GM21529 (cell line): Measurements from ENCODE around the gene PRR3.

ENCODE experiments used
- ATAC-seq: cut with Tn5 transposase; IDR thresholded peaks from one replicate; pipeline ENCODE4 v1.9.1; 2021; ENCODE audit not compliant: unreplicated experiment

The PRR3 gene

GRCh38 chr6:30570263-30570662, 13.2 kb downstream of the PRR3 start:
- ATAC-seq: no peak

- peak; percentile 19 for ATAC-seq
Measured at GRCh38 chr6:30570740-30571074, 13.6 kb downstream of the PRR3 start.

DNA sequence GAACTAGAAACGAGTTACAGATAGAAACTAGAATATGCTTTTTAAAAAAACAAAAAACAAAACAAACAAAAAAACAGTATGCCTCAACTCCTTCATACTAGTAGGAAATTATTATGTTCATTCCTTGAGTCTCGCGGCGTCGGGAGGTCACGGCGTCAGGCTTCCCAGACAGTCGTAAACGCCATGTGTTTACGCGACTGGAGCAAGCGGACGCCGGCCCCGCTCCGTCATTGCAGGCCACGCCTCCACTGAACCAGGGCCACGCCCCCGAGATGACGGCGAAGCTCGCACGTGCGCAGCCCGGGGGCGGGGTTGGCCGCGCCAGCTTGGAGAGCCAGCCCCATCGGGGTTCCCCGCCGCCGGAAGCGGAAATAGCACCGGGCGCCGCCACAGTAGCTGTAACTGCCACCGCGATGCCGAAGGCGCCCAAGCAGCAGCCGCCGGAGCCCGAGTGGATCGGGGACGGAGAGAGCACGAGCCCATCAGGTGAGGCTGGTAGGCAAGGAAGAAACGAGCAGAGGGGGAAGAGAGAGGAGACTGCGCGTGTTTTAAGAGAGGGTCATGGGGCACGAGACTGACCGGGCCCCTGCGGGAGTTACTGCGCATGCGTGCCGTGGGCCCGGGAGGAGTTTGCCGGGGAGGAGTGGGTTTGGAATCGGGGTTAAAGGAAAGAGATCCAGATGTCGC, 14.1 kb downstream of the PRR3 start, which contains the start of gene ABCF1:
ABCF1 (plus strand) TSS at position 368 of the 687 bp plus-strand sequence; CDS start at position 414, 46 bp downstream.
- peak; percentile 81 for ATAC-seq

- ATAC-seq: no peak
Measured at GRCh38 chr6:30571762-30572082, 14.6 kb downstream of the PRR3 start.

DNA sequence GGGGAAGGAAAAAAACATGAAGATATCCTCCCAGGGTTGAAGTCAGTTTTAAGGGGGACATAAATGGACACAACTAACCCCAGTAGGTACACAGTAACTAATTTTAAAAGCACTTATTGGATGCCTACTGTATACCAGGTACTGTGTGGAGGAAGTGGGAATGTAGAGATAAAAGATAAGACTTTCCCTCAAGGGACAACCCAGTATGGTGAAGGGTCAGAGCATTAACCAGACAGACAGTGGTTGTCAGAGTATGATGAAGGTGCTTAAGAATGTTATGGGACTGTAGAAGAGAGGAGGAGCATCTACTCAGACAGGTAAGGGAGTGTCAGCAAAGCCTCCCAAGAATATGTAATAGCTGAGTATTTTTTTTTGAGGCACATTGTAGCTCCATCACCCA, 15.1 kb downstream of the PRR3 start:
- ATAC-seq: no peak

- no peak for ATAC-seq
Measured at GRCh38 chr6:30573113-30573512, 16.0 kb downstream of the PRR3 start.

DNA sequence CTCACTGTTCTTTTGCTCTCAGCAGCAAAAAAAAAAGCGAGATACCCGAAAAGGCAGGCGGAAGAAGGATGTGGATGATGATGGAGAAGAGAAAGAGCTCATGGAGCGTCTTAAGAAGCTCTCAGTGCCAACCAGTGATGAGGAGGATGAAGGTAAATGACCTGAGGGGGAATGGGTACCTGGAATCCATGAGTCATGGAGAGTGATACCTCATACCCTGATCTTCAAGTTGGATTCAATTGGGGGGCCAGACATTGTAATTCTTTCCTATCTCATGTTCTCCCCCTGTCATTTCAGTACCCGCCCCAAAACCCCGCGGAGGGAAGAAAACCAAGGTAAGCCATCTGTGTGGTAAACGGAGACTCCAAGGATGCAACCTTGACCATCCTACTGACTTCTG, 21.0 kb downstream of the PRR3 start:
- ATAC-seq: no peak

DNA sequence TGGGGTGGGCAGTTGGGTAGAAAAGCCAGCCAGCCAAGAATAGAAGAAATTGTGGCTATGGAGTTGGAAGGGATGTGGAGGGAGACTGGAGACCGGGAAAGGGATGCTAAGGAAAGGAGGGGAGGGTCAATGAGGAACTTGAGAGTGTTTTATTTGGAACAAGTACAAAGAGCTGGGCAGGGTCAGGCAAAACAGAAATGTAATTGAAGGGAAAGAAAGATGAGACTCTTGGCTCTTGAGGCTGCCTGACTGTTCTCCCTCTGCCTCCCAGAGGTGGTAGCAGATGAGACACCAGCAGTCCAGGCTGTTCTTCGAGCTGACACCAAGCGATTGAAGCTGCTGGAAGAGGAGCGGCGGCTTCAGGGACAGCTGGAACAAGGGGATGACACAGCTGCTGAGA, 26.8 kb downstream of the PRR3 start:
- no peak for ATAC-seq

- no peak for ATAC-seq
Measured at GRCh38 chr6:30589754-30590358, 32.8 kb downstream of the PRR3 start.

DNA sequence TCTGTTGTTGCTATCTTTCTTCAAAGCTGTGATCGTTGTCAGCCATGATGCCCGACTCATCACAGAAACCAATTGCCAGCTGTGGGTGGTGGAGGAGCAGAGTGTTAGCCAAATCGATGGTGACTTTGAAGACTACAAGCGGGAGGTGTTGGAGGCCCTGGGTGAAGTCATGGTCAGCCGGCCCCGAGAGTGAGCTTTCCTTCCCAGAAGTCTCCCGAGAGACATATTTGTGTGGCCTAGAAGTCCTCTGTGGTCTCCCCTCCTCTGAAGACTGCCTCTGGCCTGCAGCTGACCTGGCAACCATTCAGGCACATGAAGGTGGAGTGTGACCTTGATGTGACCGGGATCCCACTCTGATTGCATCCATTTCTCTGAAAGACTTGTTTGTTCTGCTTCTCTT, 33.4 kb downstream of the PRR3 start:
- ATAC-seq: no peak

DNA sequence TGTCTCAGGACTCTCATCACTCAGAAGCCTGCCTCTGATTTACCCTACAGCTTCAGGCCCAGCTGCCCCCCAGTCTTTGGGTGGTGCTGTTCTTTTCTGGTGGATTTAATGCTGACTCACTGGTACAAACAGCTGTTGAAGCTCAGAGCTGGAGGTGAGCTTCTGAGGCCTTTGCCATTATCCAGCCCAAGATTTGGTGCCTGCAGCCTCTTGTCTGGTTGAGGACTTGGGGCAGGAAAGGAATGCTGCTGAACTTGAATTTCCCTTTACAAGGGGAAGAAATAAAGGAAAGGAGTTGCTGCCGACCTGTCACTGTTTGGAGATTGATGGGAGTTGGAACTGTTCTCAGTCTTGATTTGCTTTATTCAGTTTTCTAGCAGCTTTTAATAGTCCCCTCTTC, 33.9 kb downstream of the PRR3 start:
- ATAC-seq: no peak

GRCh38 chr6:30592287-30592686, 35.2 kb downstream of the PRR3 start:
- no peak for ATAC-seq

DNA sequence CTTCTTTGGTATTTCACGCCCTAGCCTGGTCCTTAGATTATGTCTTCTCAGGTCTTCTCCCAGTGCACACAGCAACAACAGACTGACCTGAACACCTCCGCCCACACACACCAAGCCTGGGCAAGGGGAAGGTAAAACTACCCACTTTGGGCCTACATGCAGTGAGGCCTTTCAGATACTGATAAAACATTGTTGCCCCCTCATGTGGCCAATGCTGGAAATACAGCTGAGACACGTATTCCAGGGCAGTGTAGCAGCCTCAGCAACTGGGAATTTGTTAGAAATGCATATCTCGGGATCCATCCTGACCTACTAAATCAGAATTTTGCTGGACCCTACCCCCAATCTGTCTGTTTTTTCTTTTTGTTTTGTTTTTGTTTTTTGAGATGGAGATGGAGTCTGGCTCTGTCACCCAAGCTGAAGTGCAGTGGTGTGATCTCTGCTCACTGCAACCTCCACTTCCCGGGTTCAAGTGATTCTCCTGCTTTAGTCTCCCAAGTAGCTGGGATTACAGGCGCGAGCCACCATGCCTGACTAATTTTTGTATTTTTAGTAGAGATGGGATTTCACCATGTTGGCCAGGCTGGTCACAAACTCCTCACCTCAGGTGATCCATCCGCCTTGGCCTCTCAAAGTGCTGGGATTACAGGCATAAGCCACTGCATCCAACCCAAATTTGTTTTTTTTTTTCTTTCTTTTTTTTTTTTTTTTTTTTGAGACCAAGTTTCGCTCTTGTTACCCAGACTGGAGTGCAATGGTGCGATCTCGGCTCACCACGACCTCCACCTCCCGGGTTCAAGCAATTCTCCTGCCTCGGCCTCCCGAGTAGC, 40.4 kb downstream of the PRR3 start:
- ATAC-seq: peak; percentile 79

GRCh38 chr6:30598912-30599624, 42.0 kb downstream of the PRR3 start:
- ATAC-seq: no peak

GRCh38 chr6:30599625-30600324, 42.7 kb downstream of the PRR3 start:
- ATAC-seq: no peak

GRCh38 chr6:30600451-30600961, 43.4 kb downstream of the PRR3 start:
- ATAC-seq: no peak

DNA sequence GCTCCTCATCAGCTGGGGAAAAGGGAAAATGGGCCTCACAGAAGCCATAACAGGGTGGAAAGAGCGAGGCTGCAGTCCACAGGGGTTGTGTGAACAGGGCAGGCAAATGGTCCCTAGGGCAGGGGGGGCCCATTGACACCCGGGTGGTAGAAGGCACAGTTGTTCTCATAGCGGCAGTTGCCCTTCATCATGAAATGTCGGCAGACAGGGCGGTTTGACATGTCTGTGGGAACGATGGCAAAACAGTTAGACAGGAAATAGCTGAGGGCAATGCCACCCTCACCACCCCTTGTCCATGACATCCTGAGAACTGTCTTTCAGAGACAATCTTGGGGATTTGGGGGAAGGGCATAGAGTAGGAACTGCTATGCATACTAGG, 44.3 kb downstream of the PRR3 start:
- no peak for ATAC-seq

DNA sequence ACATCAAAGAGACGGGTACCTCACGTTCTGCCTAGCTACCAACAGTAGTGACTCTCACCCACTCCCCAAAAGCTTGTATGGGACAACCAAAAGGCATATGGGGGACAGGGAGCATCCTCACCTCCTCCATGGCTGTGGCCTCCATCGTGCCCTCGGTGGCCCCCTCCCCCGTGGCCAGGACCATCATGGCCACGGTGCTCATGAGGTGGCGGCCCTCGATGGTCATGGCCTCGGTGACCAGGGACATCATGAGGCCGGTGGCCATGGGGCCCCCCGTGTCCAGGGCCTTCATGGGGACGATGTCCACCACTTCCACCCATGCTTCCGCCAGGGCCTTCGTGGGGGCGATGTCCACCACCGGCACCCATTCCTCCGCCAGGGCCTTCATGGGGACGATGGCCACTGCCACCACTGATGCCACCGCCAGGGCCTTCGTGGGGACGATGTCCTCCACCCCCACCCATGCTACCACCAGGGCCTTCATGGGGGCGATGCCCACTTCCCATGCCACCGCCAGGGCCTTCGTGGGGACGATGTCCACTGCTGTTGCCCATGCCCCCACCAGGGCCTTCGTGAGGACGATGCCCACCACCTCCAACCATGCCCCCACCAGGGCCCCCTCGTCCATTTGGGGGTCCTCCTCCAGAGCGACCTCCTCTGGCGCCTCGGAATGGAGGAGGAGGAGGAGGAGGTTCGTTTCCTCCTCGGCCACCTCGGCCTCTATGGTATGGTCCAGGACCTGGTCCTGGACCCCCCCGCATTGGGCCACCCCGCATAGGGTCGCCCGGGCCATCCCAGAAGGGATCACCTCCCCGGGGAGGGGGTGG, 44.9 kb downstream of the PRR3 start:
- no peak for ATAC-seq

DNA sequence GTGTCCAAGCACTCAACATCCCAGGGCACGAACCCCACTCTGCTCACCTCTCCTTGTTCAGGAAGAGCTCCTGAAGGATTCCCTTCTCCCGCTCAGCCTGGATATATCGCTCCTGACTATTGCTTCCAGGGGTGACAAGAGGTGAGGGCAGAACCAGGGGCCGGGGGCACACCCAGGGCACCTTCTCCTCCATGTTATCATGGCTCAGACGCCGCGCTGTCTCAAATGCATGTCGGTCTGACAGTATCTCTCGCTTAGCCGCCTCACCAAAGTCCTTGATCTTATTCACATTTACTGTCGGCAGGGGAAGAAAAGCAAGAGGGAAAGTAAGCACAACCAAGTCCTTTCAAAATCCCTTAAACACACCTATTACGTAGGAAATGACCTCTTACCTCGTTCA, 46.9 kb downstream of the PRR3 start:
- no peak for ATAC-seq

DNA sequence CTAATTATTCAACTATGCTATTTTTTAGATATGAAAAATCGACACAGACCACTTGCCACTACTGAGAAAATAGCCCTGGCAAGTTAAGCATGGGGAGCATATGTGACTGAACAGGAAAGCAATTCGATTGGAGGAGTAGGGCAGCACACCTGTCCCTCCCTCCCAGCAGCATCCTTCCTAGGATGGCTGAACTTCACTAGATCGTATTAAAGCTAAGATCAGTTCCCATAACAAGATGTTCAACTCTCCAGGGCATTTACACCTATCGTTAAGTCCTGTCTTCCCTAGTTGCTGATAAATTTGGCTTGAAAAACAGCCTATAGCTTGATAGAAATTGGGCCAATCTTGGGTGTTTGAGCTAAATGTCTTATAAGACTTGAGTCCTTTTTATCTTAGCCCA, 53.0 kb downstream of the PRR3 start:
- ATAC-seq: no peak
